ENCODE results near the gene RPN2.

The RPN2 gene

GRCh38 chr20:37243076-37243936 lies 64.2 kb downstream of the RPN2 start:
- no peak for DNase-seq (ENCODE audit: low read depth)

GRCh38 chr20:37243937-37244571 lies 64.9 kb downstream of the RPN2 start:
- no peak for DNase-seq (ENCODE audit: low read depth)

GRCh38 chr20:37244572-37244957 lies 65.4 kb downstream of the RPN2 start:
- no peak for DNase-seq (ENCODE audit: low read depth)

- no peak for DNase-seq (ENCODE audit: low read depth)
These were observed 66.4 kb downstream of the RPN2 start for GRCh38 chr20:37245216-37246150.

GRCh38 chr20:37246736-37247135 lies 67.6 kb downstream of the RPN2 start:
- no peak for DNase-seq (ENCODE audit: low read depth)

- DNase-seq (ENCODE audit: low read depth), result no peak
These were observed 68.4 kb downstream of the RPN2 start for GRCh38 chr20:37247547-37247946.

GRCh38 chr20:37249304-37249703 lies 70.2 kb downstream of the RPN2 start:
- DNase-seq (ENCODE audit: low read depth), result no peak

- no peak for DNase-seq (ENCODE audit: low read depth)
These were observed 72.8 kb downstream of the RPN2 start for GRCh38 chr20:37251825-37252477.

GRCh38 chr20:37253087-37253486 lies 74.0 kb downstream of the RPN2 start:
- DNase-seq (ENCODE audit: low read depth), result no peak

- no peak for DNase-seq (ENCODE audit: low read depth)
These were observed 75.2 kb downstream of the RPN2 start for GRCh38 chr20:37254114-37254878.

GRCh38 chr20:37256286-37256685 lies 77.2 kb downstream of the RPN2 start:
- no peak for DNase-seq (ENCODE audit: low read depth)

GRCh38 chr20:37257530-37257929 lies 78.4 kb downstream of the RPN2 start:
- no peak for DNase-seq (ENCODE audit: low read depth)

- no peak for DNase-seq (ENCODE audit: low read depth)
These were observed 78.9 kb downstream of the RPN2 start for GRCh38 chr20:37257988-37258387.

- DNase-seq (ENCODE audit: low read depth), result no peak
These were observed 79.9 kb downstream of the RPN2 start for GRCh38 chr20:37259031-37259430.

- no peak for DNase-seq (ENCODE audit: low read depth)
These were observed 80.7 kb downstream of the RPN2 start for GRCh38 chr20:37259865-37260264.

GRCh38 chr20:37260923-37261322 lies 81.8 kb downstream of the RPN2 start:
- DNase-seq (ENCODE audit: low read depth), result no peak

GRCh38 chr20:37261714-37262113 lies 82.6 kb downstream of the RPN2 start, which contains the start of gene GHRH:
Gene GHRH (minus strand): TSS chr20:37261814. CDS start chr20:37256889, 4,925 bp downstream.
- no peak for DNase-seq (ENCODE audit: low read depth)

GRCh38 chr20:37262505-37262904 lies 83.4 kb downstream of the RPN2 start:
- no peak for DNase-seq (ENCODE audit: low read depth)

- no peak for DNase-seq (ENCODE audit: low read depth)
These were observed 84.6 kb downstream of the RPN2 start for GRCh38 chr20:37263686-37264085.

- DNase-seq (ENCODE audit: low read depth), result no peak
These were observed 86.0 kb downstream of the RPN2 start for GRCh38 chr20:37265152-37265551.

Data from T-helper 22 cell (primary cell).